ENCODE measurements around the gene ARSA.
A peak's percentile ranks its signal among the peaks of the same experiment; 100 is the strongest.
"Not testable (repeated sequence)": the region's sequence is repeated elsewhere in the genome, so short reads cannot be mapped to it uniquely, and the experiment has no call there.

Gene ARSA

DNA sequence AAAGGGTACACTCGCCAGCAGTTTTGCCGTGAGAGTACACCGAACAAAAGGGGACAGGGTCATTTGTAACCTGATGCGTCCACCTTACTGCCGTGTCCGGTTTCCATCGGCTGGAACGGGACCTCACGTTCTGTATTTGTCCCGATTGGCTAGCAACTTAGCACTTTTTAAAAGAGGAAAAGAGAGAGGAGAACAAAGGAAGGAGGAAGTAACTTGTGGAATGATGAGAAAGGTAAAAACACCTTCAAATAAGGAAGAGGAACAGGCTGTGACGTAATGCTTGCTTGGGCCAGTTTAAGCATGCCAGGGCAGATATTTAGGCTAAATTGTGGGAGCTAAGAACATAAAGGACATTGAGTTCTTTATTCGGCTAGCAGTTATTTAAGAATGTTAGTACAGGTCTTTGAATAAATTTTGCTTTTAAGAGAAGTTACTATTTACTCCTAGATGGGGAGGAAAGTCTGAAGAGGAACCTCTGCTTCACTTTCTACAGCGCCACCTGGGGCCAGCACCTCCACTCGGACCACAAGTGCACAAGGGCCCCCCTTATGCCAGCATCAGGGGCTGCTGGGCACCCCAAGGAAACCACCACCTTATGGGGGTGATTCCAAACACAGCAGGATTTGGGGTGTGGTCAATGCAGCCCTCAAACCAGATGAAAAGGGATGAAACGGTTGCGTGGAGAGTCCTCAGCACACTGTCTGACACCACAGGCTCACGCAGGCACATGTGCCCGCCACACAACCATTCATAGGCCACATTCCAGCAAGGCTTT lies 5.8 kb downstream of the ARSA start:
- H3K4me3 ChIP-seq (ENCODE audit: insufficient read depth, low read depth, low read length, poor library complexity, severe bottlenecking): peak overlapping the region; percentile 51
- H3K9me3 ChIP-seq (ENCODE audit: control insufficient read depth, low read length): no peaks in the 10 kb centered on the region
- peaks cover 18% of the 10 kb centered on the region for H3K36me3 ChIP-seq (ENCODE audit: control insufficient read depth, insufficient read depth, low read length)
- H3K27ac ChIP-seq (ENCODE audit: insufficient read depth, low read length, poor library complexity, severe bottlenecking): peak overlapping the region; percentile 90
- peaks cover 25% of the 10 kb centered on the region for H3K4me1 ChIP-seq (ENCODE audit: control insufficient read depth, insufficient read depth, low read length, poor library complexity, severe bottlenecking)
- no peaks in the 10 kb centered on the region for H3K27me3 ChIP-seq (replicated peaks; ENCODE audit: control insufficient read depth, insufficient read depth, low read length, poor library complexity, severe bottlenecking)
- no peak for DNase-seq

DNA sequence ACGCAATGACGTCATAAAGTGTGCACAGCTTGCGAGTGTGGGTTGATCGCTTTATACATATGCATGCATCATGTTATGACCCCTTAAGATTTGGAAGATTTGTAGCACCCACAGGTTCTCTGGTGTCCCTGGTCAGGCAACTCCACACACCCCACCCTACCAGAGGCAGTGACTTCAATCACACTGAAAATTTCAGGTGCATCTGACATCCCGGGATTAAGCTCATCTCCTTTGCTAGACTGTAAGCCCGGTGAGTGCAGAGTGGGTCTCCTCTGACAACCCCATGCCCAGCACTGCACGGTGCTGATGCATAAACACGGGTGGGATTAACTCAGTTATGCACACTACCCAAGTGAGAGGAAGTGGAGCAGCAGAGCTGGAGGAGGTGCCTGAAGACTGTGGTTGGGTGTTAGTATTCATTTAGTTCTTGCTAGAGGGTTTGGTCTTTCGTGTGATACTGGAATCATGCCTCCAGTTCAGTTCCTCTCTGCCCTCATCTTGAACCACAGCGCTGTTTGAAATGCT lies 6.5 kb downstream of the ARSA start:
- H3K36me3 ChIP-seq (ENCODE audit: control insufficient read depth, insufficient read depth, low read length): peaks cover 15% of the 10 kb centered on the region
- DNase-seq: peak in 2 of 3 donors; percentile 31 to 39
- H3K4me3 ChIP-seq (ENCODE audit: insufficient read depth, low read depth, low read length, poor library complexity, severe bottlenecking): peak overlapping the region; percentile 51
- H3K9me3 ChIP-seq (ENCODE audit: control insufficient read depth, low read length): no peaks in the 10 kb centered on the region
- H3K27ac ChIP-seq (ENCODE audit: insufficient read depth, low read length, poor library complexity, severe bottlenecking): peak overlapping the region; percentile 90
- H3K4me1 ChIP-seq (ENCODE audit: control insufficient read depth, insufficient read depth, low read length, poor library complexity, severe bottlenecking): peaks cover 25% of the 10 kb centered on the region
- H3K27me3 ChIP-seq (replicated peaks; ENCODE audit: control insufficient read depth, insufficient read depth, low read length, poor library complexity, severe bottlenecking): no peaks in the 10 kb centered on the region

DNA sequence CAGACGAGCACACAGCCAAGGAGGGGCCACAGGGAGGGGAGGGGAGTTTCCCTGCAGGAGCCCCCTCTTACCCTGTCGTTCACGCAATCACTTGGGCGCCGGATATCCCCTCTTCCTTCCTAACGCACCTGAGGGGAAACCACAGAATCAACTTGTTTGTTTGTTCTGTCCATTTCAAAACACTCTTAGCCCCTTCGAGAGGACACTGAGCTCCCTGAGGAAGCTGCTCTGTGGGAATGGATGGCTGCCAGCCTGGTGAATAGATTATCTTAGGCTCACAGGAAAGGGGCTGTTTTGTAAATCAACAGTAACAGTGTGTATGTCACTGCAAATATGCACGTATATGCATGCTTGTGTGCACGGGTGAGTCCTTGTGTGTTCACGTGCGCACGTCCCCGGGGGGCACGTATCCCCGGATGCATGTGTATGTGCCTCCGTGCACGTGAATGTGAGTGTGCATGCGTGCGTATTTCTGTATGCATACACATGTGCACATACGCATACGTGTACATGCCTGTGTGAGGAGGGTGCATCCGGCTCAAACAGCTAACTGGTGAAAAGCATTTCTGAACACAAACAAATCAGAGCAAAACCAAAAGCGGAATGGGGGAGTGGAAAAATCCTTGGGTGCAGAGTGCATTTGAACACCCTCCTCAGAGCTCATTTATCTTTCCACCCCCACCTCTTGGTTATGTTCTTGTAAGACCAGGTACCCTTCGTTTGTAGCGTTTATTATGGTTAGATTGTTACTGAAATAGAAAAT lies 7.2 kb downstream of the ARSA start:
- Histone ChIP-seq H3K27me3 (replicated peaks; ENCODE audit: control insufficient read depth, insufficient read depth, low read length, poor library complexity, severe bottlenecking) (no peaks in the 10 kb centered on the region), H3K4me1 (ENCODE audit: control insufficient read depth, insufficient read depth, low read length, poor library complexity, severe bottlenecking) (peaks cover 25% of the 10 kb centered on the region), H3K27ac (ENCODE audit: insufficient read depth, low read length, poor library complexity, severe bottlenecking) (peak overlapping the region; percentile 90), H3K9me3 (ENCODE audit: control insufficient read depth, low read length) (no peaks in the 10 kb centered on the region), H3K36me3 (ENCODE audit: control insufficient read depth, insufficient read depth, low read length) (peaks cover 10% of the 10 kb centered on the region), H3K4me3 (ENCODE audit: insufficient read depth, low read depth, low read length, poor library complexity, severe bottlenecking) (peak overlapping the region; percentile 51)
- peak; percentile 66 to 86 (median 80) for DNase-seq

DNA sequence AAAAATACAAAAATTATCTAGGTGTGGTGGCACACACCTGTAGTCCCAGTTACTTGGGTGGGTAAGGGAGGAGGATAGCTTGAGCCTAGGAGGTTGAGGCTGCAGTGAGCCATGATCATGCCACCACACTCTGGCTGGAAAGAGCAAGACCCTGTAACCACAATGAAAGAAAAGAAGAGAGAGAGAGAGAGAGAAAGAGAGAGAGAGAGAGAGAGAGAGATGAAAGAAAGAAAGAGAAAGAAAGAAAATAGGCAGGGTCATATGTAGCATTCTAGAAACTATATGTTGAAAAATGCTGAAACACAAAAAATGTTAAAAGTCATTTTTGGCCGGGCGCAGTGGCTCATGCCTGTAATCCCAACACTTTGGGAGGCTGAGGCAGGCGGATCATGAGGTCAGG lies 13.7 kb downstream of the ARSA start:
- not testable (repeated sequence) for H3K4me1 ChIP-seq (ENCODE audit: control insufficient read depth, insufficient read depth, low read length, poor library complexity, severe bottlenecking); H3K27ac ChIP-seq (ENCODE audit: insufficient read depth, low read length, poor library complexity, severe bottlenecking); H3K4me3 ChIP-seq (ENCODE audit: insufficient read depth, low read depth, low read length, poor library complexity, severe bottlenecking); DNase-seq; H3K36me3 ChIP-seq (ENCODE audit: control insufficient read depth, insufficient read depth, low read length); H3K27me3 ChIP-seq (replicated peaks; ENCODE audit: control insufficient read depth, insufficient read depth, low read length, poor library complexity, severe bottlenecking); H3K9me3 ChIP-seq (ENCODE audit: control insufficient read depth, low read length)

- Histone ChIP-seq H3K36me3 (ENCODE audit: control insufficient read depth, insufficient read depth, low read length) (no peaks in the 10 kb centered on the region), H3K4me3 (ENCODE audit: insufficient read depth, low read depth, low read length, poor library complexity, severe bottlenecking) (no peak overlapping the region), H3K9me3 (ENCODE audit: control insufficient read depth, low read length) (no peaks in the 10 kb centered on the region), H3K4me1 (ENCODE audit: control insufficient read depth, insufficient read depth, low read length, poor library complexity, severe bottlenecking) (no peaks in the 10 kb centered on the region), H3K27me3 (replicated peaks; ENCODE audit: control insufficient read depth, insufficient read depth, low read length, poor library complexity, severe bottlenecking) (no peaks in the 10 kb centered on the region), H3K27ac (ENCODE audit: insufficient read depth, low read length, poor library complexity, severe bottlenecking) (no peak overlapping the region)
- DNase-seq: no peak
Measured at GRCh38 chr22:50613291-50613981, 14.5 kb downstream of the ARSA start.

DNA sequence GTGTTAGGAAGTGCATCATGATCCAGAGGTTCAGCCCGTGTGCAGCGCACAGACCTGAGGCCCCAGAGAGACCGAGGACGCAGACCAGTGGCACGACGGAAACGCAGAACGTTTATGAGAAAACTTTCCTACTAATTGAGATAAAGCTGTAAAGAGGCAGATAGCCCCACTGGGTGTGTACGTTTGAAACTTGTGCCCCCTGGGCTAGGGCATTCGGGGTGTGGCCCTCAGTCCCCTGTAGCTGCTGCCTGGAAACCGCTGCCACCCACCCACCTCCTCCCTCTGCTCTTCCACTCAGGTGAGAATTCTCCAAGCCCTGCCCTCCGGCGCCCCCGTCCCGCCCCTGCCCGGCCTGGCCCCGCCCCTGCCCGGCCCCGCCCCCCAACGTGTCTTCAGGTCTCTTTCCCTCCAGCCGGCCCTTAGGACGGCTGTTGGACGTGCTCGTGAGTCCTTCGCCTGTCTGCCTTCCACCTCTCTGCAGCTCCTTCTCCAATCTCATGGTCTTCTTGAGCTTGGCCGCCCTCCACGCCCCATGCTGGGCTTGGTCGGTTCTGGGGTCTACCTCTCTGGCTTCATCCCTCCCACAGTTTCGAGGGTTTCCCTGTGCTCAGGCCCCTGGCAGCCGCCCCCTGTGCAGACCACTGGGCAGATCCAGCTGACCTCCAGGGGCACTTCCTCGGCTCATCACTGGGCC lies 15.3 kb downstream of the ARSA start:
- DNase-seq: no peak
- H3K27ac ChIP-seq (ENCODE audit: insufficient read depth, low read length, poor library complexity, severe bottlenecking): no peak overlapping the region
- H3K9me3 ChIP-seq (ENCODE audit: control insufficient read depth, low read length): no peaks in the 10 kb centered on the region
- no peaks in the 10 kb centered on the region for H3K27me3 ChIP-seq (replicated peaks; ENCODE audit: control insufficient read depth, insufficient read depth, low read length, poor library complexity, severe bottlenecking)
- no peaks in the 10 kb centered on the region for H3K36me3 ChIP-seq (ENCODE audit: control insufficient read depth, insufficient read depth, low read length)
- no peaks in the 10 kb centered on the region for H3K4me1 ChIP-seq (ENCODE audit: control insufficient read depth, insufficient read depth, low read length, poor library complexity, severe bottlenecking)
- H3K4me3 ChIP-seq (ENCODE audit: insufficient read depth, low read depth, low read length, poor library complexity, severe bottlenecking): no peak overlapping the region

DNA sequence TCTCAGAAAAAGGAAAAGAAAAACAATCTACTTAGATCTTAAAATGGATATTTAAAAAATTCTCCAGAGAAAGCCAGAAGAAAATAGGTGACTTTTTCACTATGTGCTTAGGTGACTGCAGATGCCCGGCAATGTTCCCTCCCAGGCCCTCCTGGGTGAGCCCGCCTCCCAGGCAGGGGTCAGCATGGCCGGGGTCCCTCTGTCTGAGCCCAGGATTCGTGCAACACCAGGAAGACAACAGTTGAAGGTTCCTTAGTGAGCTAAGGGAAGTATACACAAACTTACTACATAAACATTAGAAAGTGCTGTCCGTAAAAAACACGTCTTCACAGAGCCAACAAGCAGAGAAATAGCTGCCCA lies 15.8 kb downstream of the ARSA start:
- DNase-seq: no peak
- H3K9me3 ChIP-seq (ENCODE audit: control insufficient read depth, low read length): no peaks in the 10 kb centered on the region
- H3K27ac ChIP-seq (ENCODE audit: insufficient read depth, low read length, poor library complexity, severe bottlenecking): no peak overlapping the region
- no peaks in the 10 kb centered on the region for H3K4me1 ChIP-seq (ENCODE audit: control insufficient read depth, insufficient read depth, low read length, poor library complexity, severe bottlenecking)
- H3K27me3 ChIP-seq (replicated peaks; ENCODE audit: control insufficient read depth, insufficient read depth, low read length, poor library complexity, severe bottlenecking): no peaks in the 10 kb centered on the region
- H3K36me3 ChIP-seq (ENCODE audit: control insufficient read depth, insufficient read depth, low read length): no peaks in the 10 kb centered on the region
- H3K4me3 ChIP-seq (ENCODE audit: insufficient read depth, low read depth, low read length, poor library complexity, severe bottlenecking): no peak overlapping the region

DNA sequence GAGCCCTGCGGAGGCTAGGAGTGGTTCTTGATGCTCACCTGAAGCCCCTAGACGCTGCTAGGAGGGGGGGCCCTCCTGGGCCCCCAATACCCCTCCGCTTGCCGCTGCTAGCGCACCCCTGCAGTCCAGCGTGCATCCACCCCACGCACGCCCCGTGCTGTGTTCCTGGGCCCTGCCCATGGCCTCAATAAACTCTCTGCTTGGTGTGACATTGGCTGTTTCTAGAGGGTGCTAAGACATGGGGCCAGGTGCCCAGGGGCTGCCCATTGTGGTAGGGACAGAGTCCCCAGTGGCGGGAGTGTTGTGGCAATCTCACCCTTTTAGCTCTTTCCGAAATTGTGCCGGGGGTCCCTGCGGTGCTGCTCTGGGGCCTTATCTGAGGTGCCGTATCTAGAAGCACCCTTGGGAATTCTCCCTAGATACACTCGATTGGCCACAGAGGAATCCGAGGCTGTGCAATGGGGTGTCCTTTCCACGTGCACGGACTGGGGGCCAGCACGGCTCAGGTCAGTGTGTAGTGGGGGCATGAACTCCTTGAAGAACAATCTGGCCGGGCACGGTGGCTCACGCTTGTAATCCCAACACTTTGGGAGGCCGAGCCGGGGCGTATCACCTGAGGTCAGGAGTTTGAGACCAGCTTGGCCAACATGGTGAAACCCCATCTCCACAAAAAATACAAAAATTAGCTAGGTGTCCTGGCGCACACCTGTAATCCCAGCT lies 16.5 kb downstream of the ARSA start:
- no peak for DNase-seq
- H3K4me1 ChIP-seq (ENCODE audit: control insufficient read depth, insufficient read depth, low read length, poor library complexity, severe bottlenecking): no peaks in the 10 kb centered on the region
- H3K27me3 ChIP-seq (replicated peaks; ENCODE audit: control insufficient read depth, insufficient read depth, low read length, poor library complexity, severe bottlenecking): no peaks in the 10 kb centered on the region
- no peak overlapping the region for H3K4me3 ChIP-seq (ENCODE audit: insufficient read depth, low read depth, low read length, poor library complexity, severe bottlenecking)
- H3K27ac ChIP-seq (ENCODE audit: insufficient read depth, low read length, poor library complexity, severe bottlenecking): no peak overlapping the region
- H3K36me3 ChIP-seq (ENCODE audit: control insufficient read depth, insufficient read depth, low read length): no peaks in the 10 kb centered on the region
- H3K9me3 ChIP-seq (ENCODE audit: control insufficient read depth, low read length): no peaks in the 10 kb centered on the region

- H3K36me3 ChIP-seq (ENCODE audit: control insufficient read depth, insufficient read depth, low read length): no peaks in the 10 kb centered on the region
- H3K9me3 ChIP-seq (ENCODE audit: control insufficient read depth, low read length): no peaks in the 10 kb centered on the region
- H3K27ac ChIP-seq (ENCODE audit: insufficient read depth, low read length, poor library complexity, severe bottlenecking): no peak overlapping the region
- no peak overlapping the region for H3K4me3 ChIP-seq (ENCODE audit: insufficient read depth, low read depth, low read length, poor library complexity, severe bottlenecking)
- DNase-seq: no peak
- H3K27me3 ChIP-seq (replicated peaks; ENCODE audit: control insufficient read depth, insufficient read depth, low read length, poor library complexity, severe bottlenecking): no peaks in the 10 kb centered on the region
- H3K4me1 ChIP-seq (ENCODE audit: control insufficient read depth, insufficient read depth, low read length, poor library complexity, severe bottlenecking): no peaks in the 10 kb centered on the region
Measured at GRCh38 chr22:50610581-50610980, 17.4 kb downstream of the ARSA start.
